ENCODE measurements around the gene CYBA. TPM values are rescaled to one million over a fixed set of nuclear protein-coding genes. Genes with fewer than 3 reads are reported as not detected.

The CYBA gene
- total and polyA plus RNA-seq, 2 of the 13 experiments (the other 11 are each of a cell fraction or from before 2014, with no cell fraction given), result 196 to 250 TPM

- DNase-seq (ENCODE audit: low spot score), result no peak
These were observed 28.7 kb downstream of the CYBA start for GRCh38 chr16:88622125-88622524.

More at GRCh38 chr16:88622125-88622524, 28.7 kb downstream of the CYBA start:
- Histone ChIP-seq H3K9ac (ENCODE audit: insufficient read depth, low read depth, low read length) (no peak overlapping the region), H3K4me1 (ENCODE audit: insufficient read depth, low read length) (peaks cover 33% of the 10 kb centered on the region), H3K79me2 (ENCODE audit: insufficient read depth, low read length) (peaks cover 15% of the 10 kb centered on the region), H3K27me3 (ENCODE audit: control insufficient read depth in 1 of 2, insufficient read depth in 2 of 2, low read length in 2 of 2) (no peaks in the 10 kb centered on the region), H3K36me3 (replicated peaks in 1 of 2; ENCODE audit: control insufficient read depth in 1 of 2, insufficient read depth in 2 of 2, low read length in 2 of 2) (peaks cover 36 to 68% of the 10 kb centered on the region in 2 experiments), H3K27ac (ENCODE audit: extremely low read length, insufficient read depth, low read length) (no peak overlapping the region), H3K4me3 (replicated peaks in 1 of 3; ENCODE audit: insufficient read depth in 1 of 3, low read depth in 2 of 3, low read length in 3 of 3) (no peak overlapping the region), H2AFZ (ENCODE audit: low read length) (no peak overlapping the region), H3K9me3 (ENCODE audit: low read length) (no peaks in the 10 kb centered on the region), H4K20me1 (ENCODE audit: insufficient read depth, low read length) (peaks cover 8% of the 10 kb centered on the region; the same call in 1 of the 2 replicates), H3K4me2 (ENCODE audit: low read depth, low read length) (no peak overlapping the region)
- BruUV-seq (replicated peaks), result no TSS peak
- WGBS (ENCODE audit: low lambda C conversion rate), result 98% methylated on average over 17 of the region's 19 CpGs
- POLR2A ChIA-PET, result no interaction called here
- FAIRE-seq (no peak), ATAC-seq (no peak)
- no peak for TF ChIP-seq NR2F2 (IDR thresholded peaks at IDR 0.05; ENCODE audit: borderline replicate concordance, low read depth)
- TF ChIP-seq, protein P1, sequence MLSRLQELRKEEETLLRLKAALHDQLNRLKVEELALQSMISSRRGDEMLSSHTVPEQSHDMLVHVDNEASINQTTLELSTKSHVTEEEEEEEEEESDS (CRISPR knock-in tag; IDR thresholded peaks at IDR 0.05; ENCODE audit: borderline replicate concordance), result no peak
- TF ChIP-seq ZNF720 (CRISPR knock-in tag; IDR thresholded peaks at IDR 0.05), result no peak
- no peak for TF ChIP-seq BRF2 (CRISPR knock-in tag; IDR thresholded peaks at IDR 0.05)
- TF ChIP-seq ZNF512 (CRISPR knock-in tag; IDR thresholded peaks at IDR 0.05), result no peak
- TF ChIP-seq YY1 (IDR thresholded peaks at IDR 0.05; ENCODE audit: insufficient read depth, insufficient replicate concordance, low read depth, low read length), result no peak
- TF ChIP-seq, protein P2, sequence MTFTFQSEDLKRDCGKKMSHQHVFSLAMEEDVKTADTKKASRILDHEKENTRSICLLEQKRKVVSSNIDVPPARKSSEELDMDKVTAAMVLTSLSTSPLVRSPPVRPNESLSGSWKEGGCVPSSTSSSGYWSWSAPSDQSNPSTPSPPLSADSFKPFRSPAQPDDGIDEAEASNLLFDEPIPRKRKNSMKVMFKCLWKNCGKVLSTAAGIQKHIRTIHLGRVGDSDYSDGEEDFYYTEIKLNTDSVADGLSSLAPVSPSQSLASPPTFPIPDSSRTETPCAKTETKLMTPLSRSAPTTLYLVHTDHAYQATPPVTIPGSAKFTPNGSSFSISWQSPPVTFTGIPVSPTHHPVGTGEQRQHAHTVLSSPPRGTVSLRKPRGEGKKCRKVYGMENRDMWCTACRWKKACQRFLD (CRISPR knock-in tag; IDR thresholded peaks at IDR 0.05; ENCODE audit: borderline replicate concordance), result no peak
- TF ChIP-seq ZSCAN22 (CRISPR knock-in tag; IDR thresholded peaks at IDR 0.05), result no peak
- TF ChIP-seq ZNF543 (CRISPR knock-in tag; IDR thresholded peaks at IDR 0.05), result no peak
- TF ChIP-seq JARID2 (CRISPR knock-in tag; IDR thresholded peaks at IDR 0.05; ENCODE audit: insufficient replicate concordance), result no peak
- TF ChIP-seq KLF11 (CRISPR knock-in tag; IDR thresholded peaks at IDR 0.05), result no peak
- TF ChIP-seq, protein P3, sequence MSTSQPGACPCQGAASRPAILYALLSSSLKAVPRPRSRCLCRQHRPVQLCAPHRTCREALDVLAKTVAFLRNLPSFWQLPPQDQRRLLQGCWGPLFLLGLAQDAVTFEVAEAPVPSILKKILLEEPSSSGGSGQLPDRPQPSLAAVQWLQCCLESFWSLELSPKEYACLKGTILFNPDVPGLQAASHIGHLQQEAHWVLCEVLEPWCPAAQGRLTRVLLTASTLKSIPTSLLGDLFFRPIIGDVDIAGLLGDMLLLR (CRISPR knock-in tag; IDR thresholded peaks at IDR 0.05), result no peak
- TF ChIP-seq FLYWCH1 (CRISPR knock-in tag; IDR thresholded peaks at IDR 0.05), result no peak
- TF ChIP-seq, protein P4, sequence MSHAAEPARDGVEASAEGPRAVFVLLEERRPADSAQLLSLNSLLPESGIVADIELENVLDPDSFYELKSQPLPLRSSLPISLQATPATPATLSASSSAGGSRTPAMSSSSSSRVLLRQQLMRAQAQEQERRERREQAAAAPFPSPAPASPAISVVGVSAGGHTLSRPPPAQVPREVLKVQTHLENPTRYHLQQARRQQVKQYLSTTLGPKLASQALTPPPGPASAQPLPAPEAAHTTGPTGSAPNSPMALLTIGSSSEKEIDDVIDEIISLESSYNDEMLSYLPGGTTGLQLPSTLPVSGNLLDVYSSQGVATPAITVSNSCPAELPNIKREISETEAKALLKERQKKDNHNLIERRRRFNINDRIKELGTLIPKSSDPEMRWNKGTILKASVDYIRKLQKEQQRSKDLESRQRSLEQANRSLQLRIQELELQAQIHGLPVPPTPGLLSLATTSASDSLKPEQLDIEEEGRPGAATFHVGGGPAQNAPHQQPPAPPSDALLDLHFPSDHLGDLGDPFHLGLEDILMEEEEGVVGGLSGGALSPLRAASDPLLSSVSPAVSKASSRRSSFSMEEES (CRISPR knock-in tag; IDR thresholded peaks at IDR 0.05), result no peak
- TF ChIP-seq CBX5 (CRISPR knock-in tag; IDR thresholded peaks at IDR 0.05; ENCODE audit: borderline replicate concordance), result no peak
- intact Hi-C loops (cut with micrococcal nuclease; ENCODE audit: unreplicated experiment) (no loop called here), in situ Hi-C loops (cut with HindIII; ENCODE audit: extremely low pct_ligation_motif_present, low pct_unique_long_range_greater_than_20kb) (no loop called here)
- CTCF ChIA-PET (ENCODE audit: low intra/inter-chr PET ratio, low total read pairs), result no interaction called here
